ENCODE data around the gene SPSB1. TPM values are rescaled to one million over a fixed set of nuclear protein-coding genes. Genes with fewer than 3 reads are reported as not detected.

The SPSB1 gene
- total and polyA plus RNA-seq, 2 donors from 2014 or later, result 12.7 to 25.9 TPM

DNA sequence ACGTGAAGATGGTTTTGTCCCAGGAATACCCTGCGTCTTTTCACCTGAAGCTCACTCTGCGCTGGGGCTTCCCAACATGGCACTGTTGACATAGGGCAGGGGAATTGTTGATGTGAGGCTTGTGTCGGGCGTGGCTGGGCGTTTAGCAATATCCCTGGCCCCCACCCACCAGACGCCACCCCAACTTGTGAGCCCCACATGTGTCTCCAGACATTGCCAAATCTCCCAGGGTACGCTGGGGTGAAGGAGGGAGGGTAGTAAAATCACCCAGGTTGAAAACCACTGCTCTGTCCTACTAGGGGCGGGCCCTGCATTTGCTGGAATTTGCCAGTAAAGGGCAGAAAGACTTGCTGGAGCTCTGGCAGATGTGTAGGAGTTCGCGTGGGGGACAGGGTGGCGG is 36.0 kb downstream of the SPSB1 start:
- no peak overlapping the region for H3K9ac ChIP-seq (ENCODE audit: low read length in 3 of 3)
- intact Hi-C loops (cut with DNase I), result no loop called here
- DNase-seq, result no peak
- no peaks in the 10 kb centered on the region for H3K36me3 ChIP-seq (ENCODE audit: control insufficient read depth in 2 of 3, insufficient read depth in 3 of 3, low read length in 3 of 3)
- FAIRE-seq, result no peak
- H3K4me3 ChIP-seq (ENCODE audit: low read length in 3 of 3), result no peak overlapping the region
- peaks cover 0 to 9% (median 0%) of the 10 kb centered on the region in 3 donors for H3K4me1 ChIP-seq (ENCODE audit: control insufficient read depth in 2 of 3, insufficient read depth in 2 of 3, low read depth in 1 of 3, low read length in 3 of 3)
- no peaks in the 10 kb centered on the region for H3K9me3 ChIP-seq (ENCODE audit: control insufficient read depth in 2 of 3, insufficient read depth in 1 of 3, low read length in 3 of 3)
- no peak for TF ChIP-seq CTCF (IDR thresholded peaks at IDR 0.05; ENCODE audit: borderline replicate concordance, extremely low read depth, insufficient read depth)
- no peak overlapping the region for H3K27ac ChIP-seq (ENCODE audit: low read depth in 2 of 2, low read length in 2 of 2)
- H3K27me3 ChIP-seq (ENCODE audit: control insufficient read depth, insufficient read depth, low read length), result no peaks in the 10 kb centered on the region

- H3K4me3 ChIP-seq (ENCODE audit: low read length in 3 of 3), result no peak overlapping the region
- no peak for FAIRE-seq
- no peak for TF ChIP-seq CTCF (IDR thresholded peaks at IDR 0.05; ENCODE audit: borderline replicate concordance, extremely low read depth, insufficient read depth)
- H3K27ac ChIP-seq (ENCODE audit: low read depth in 2 of 2, low read length in 2 of 2), result no peak overlapping the region
- intact Hi-C loops (cut with DNase I), result no loop called here
- H3K9ac ChIP-seq (ENCODE audit: low read length in 3 of 3), result no peak overlapping the region
- H3K9me3 ChIP-seq (ENCODE audit: control insufficient read depth in 2 of 3, insufficient read depth in 1 of 3, low read length in 3 of 3), result no peaks in the 10 kb centered on the region
- H3K4me1 ChIP-seq (ENCODE audit: control insufficient read depth in 2 of 3, insufficient read depth in 2 of 3, low read depth in 1 of 3, low read length in 3 of 3), result peaks cover 0 to 5% (median 0%) of the 10 kb centered on the region in 3 donors
- H3K36me3 ChIP-seq (ENCODE audit: control insufficient read depth in 2 of 3, insufficient read depth in 3 of 3, low read length in 3 of 3), result no peaks in the 10 kb centered on the region
- H3K27me3 ChIP-seq (ENCODE audit: control insufficient read depth, insufficient read depth, low read length), result no peaks in the 10 kb centered on the region
- DNase-seq, result no peak
These were observed 38.3 kb downstream of the SPSB1 start for GRCh38 chr1:9331016-9331415.

DNA sequence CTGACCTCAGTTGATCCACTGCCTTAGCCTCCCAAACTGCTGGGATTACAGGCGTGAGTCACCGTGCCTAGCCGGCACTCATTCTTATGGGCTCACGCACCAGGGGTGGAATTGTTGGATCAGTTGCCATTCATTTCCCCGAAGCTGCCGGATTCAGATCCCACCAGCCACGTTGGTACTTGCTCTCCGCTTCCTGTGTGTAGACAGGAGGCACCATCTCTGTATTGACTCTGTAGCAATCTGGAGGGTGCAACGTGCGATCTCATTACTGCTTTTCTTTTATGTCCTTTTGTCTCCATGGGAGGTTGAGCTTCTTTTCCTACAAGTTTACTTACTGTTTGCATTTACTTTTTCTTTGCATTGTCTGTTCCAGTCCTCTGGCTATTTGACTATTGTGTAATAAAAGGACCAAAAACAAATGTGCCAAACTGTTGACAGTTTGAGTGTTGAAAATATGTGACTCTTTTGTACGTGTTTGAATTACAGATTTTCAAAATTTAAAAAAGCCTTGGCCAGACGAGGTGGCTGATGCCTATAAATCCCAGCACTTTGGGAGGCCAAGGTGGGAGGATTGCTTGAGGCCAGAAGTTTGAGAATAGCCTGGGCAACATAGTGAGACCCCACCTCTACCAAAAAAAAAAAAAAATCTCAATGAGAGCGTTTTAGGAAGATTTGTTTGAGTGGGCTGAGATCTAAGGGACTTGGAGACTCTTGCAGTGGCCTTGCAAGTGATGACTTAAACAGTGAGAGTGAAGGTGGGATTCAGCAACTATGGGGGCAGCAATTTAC is 39.1 kb downstream of the SPSB1 start:
- Histone ChIP-seq H3K36me3 (ENCODE audit: control insufficient read depth in 2 of 3, insufficient read depth in 3 of 3, low read length in 3 of 3) (no peaks in the 10 kb centered on the region), H3K4me1 (ENCODE audit: control insufficient read depth in 2 of 3, insufficient read depth in 2 of 3, low read depth in 1 of 3, low read length in 3 of 3) (peaks cover 0 to 2% (median 0%) of the 10 kb centered on the region in 3 donors), H3K4me3 (ENCODE audit: low read length in 3 of 3) (no peak overlapping the region), H3K9me3 (ENCODE audit: control insufficient read depth in 2 of 3, insufficient read depth in 1 of 3, low read length in 3 of 3) (no peaks in the 10 kb centered on the region), H3K27me3 (ENCODE audit: control insufficient read depth, insufficient read depth, low read length) (no peaks in the 10 kb centered on the region), H3K9ac (ENCODE audit: low read length in 3 of 3) (no peak overlapping the region), H3K27ac (ENCODE audit: low read depth in 2 of 2, low read length in 2 of 2) (no peak overlapping the region)
- FAIRE-seq (no peak), DNase-seq (no peak)
- intact Hi-C loops (cut with DNase I), result no loop called here
- no peak for TF ChIP-seq CTCF (IDR thresholded peaks at IDR 0.05; ENCODE audit: borderline replicate concordance, extremely low read depth, insufficient read depth)

Data from kidney (tissue), 14 donors.